Right cardiac atrium (tissue), 5 donors: Measurements from ENCODE around the gene PXYLP1. TPM values are rescaled to one million over a fixed set of nuclear protein-coding genes. Genes with fewer than 3 reads are reported as not detected.

ENCODE experiments used
- ATAC-seq, 2 donors: fragments of 200-7000 bp; cut with Tn5 transposase; one replicate each; pipeline versions ENCODE4 v1.8.0 to v1.9.1; 2020; ENCODE audit warnings: moderate library complexity in 2 of 2, mild to moderate bottlenecking in 1 of 2
- DNase-seq, 3 donors: peaks; one replicate each; pipeline ENCODE4 v3.0.0-alpha.2; 2020
- H3K27ac ChIP-seq: one replicate; pipeline ENCODE4 v1.5.1; 2013; ENCODE audit warnings: mild to moderate bottlenecking, low read length, control low read depth, moderate library complexity
- H3K27me3 ChIP-seq: one replicate; pipeline ENCODE4 v1.6.1; 2013; ENCODE audit not compliant: control insufficient read depth, insufficient read depth
- H3K4me1 ChIP-seq: one replicate; pipeline ENCODE4 v1.6.1; 2013; ENCODE audit warnings: low read length; ENCODE audit not compliant: control insufficient read depth, insufficient read depth
- H3K4me3 ChIP-seq: one replicate; pipeline ENCODE4 v1.5.1; 2013; ENCODE audit warnings: low read length, control low read depth
- H3K9me3 ChIP-seq: one replicate; pipeline ENCODE4 v1.6.1; 2013; ENCODE audit warnings: low read length; ENCODE audit not compliant: control insufficient read depth
- WGBS: extraction: QIAGEN DNeasy Blood & Tissue Kit; methylation state at CpG from one replicate; pipeline ENCODE4 v1.1.7; 2013; 5-methylcytosine and 5-hydroxymethylcytosine counted together
- intact Hi-C, 4 donors: fragments of 100-400 bp; cut with DNase I; formaldehyde crosslinking; loops; one replicate each; pipeline versions ENCODE4 v1.11.0 to v1.14.0; 2022 to 2023
- polyA plus RNA-seq: library from polyadenylated mRNA; stranded (reverse); fragments of 200-250 nt; gene quantifications from one replicate; pipeline ENCODE4 v1.2.3, GENCODE V29; 2013
- total RNA-seq, 4 donors: library from RNA; stranded (reverse); fragmentation: NEBNext Ultra II Directional; extraction: Animal tissue kit (Norgen Biotek cat#: 25700); gene quantifications; one replicate each; pipeline ENCODE4 v1.2.1, GENCODE V29; 2021
- donor health status: healthy with polysubstance abuse.
- donor health status: DM: no; HTN: yes; CAD: no.
- donor health status: DM: no; HTN: no; CAD: no.
- donor health status: DM: no; HTN: yes; CAD: no; lungs with severe emphysema.
- donor health status: DM: yes; HTN: yes; CAD: no.

PXYLP1 gene
- total and polyA plus RNA-seq, 5 donors, result 5.1 to 15.1 (median 12.3) TPM

- intact Hi-C loops, result no loop called here
- H3K27ac ChIP-seq, result no peak overlapping the region
- H3K27me3 ChIP-seq, result no peaks in the 10 kb centered on the region
- ATAC-seq (no peak), DNase-seq (no peak)
- H3K9me3 ChIP-seq, result no peaks in the 10 kb centered on the region
- WGBS, result 82% methylated on average over 1 of the region's 1 CpG
- no peak overlapping the region for H3K4me3 ChIP-seq
- H3K4me1 ChIP-seq, result no peaks in the 10 kb centered on the region
Observed at GRCh38 chr3:141341536-141341935, 109.9 kb downstream of the PXYLP1 start.

GRCh38 chr3:141342386-141342785 is 110.8 kb downstream of the PXYLP1 start:
- ATAC-seq, result no peak
- Histone ChIP-seq H3K4me3 (no peak overlapping the region), H3K27me3 (no peaks in the 10 kb centered on the region), H3K27ac (no peak overlapping the region), H3K9me3 (no peaks in the 10 kb centered on the region), H3K4me1 (no peaks in the 10 kb centered on the region)
- intact Hi-C loops, result no loop called here
- WGBS, result 87% methylated on average over 5 of the region's 5 CpGs
- DNase-seq, result no peak

GRCh38 chr3:141343077-141343476 is 111.5 kb downstream of the PXYLP1 start:
- intact Hi-C loops, result no loop called here
- ATAC-seq (no peak), DNase-seq (no peak)
- 74% methylated on average over 2 of the region's 2 CpGs for WGBS
- no peak overlapping the region for H3K27ac ChIP-seq
- no peaks in the 10 kb centered on the region for H3K4me1 ChIP-seq
- no peaks in the 10 kb centered on the region for H3K9me3 ChIP-seq
- no peak overlapping the region for H3K4me3 ChIP-seq
- H3K27me3 ChIP-seq, result no peaks in the 10 kb centered on the region

GRCh38 chr3:141343865-141344271 is 112.2 kb downstream of the PXYLP1 start:
- no peaks in the 10 kb centered on the region for H3K4me1 ChIP-seq
- no peak for ATAC-seq
- intact Hi-C loops, result no loop called here
- no peaks in the 10 kb centered on the region for H3K27me3 ChIP-seq
- H3K27ac ChIP-seq, result no peak overlapping the region
- DNase-seq, result no peak
- H3K4me3 ChIP-seq, result no peak overlapping the region
- 72% methylated on average over 3 of the region's 3 CpGs for WGBS
- no peaks in the 10 kb centered on the region for H3K9me3 ChIP-seq

Other genes with a start within 250 kb of the PXYLP1 start
- 1 to 10 TPM; 1.1 to 9.7 (median 5.4) TPM for gene SPSB4, start 180.5 kb upstream of the PXYLP1 start, total RNA-seq
- gene SPSB4, start 180.5 kb upstream of the PXYLP1 start, polyA plus RNA-seq, result 6.9 TPM
- gene ZBTB38, start 136.7 kb downstream of the PXYLP1 start, total RNA-seq, result 10 to 100 TPM; 68.6 to 76.9 (median 73.6) TPM
- gene ZBTB38, start 136.7 kb downstream of the PXYLP1 start, polyA plus RNA-seq, result 14.6 TPM